ENCODE data around the gene APOL2.
A peak's percentile ranks its signal among the peaks of the same experiment; 100 is the strongest.

APOL2 gene

GRCh38 chr22:36238373-36239149, 766 bp downstream of the APOL2 start:
- no peaks in the 10 kb centered on the region for H3K27me3 ChIP-seq (replicated peaks; ENCODE audit: insufficient read depth, low read length)
- 0 out of 2 replicates have a peak, but pooled peaks cover 9% of the 10 kb centered on the region for H3K36me3 ChIP-seq (replicated peaks; ENCODE audit: insufficient read depth, low read length)
- peaks cover 59% of the 10 kb centered on the region for H3K79me2 ChIP-seq (ENCODE audit: low read length)
- H3F3A ChIP-seq (ENCODE audit: insufficient read depth, low read length) = peaks cover 10% of the 10 kb centered on the region
- TF ChIP-seq EZH2 (optimal IDR thresholded peaks at IDR 0.05; ENCODE audit: low read depth, low read length) (no peak), CTCF (IDR thresholded peaks at IDR 0.05; ENCODE audit: low read length) (no peak), EZH2phosphoT487 (IDR thresholded peaks at IDR 0.05; ENCODE audit: low read length) (no peak)
- peaks cover 28% of the 10 kb centered on the region for H3K4me1 ChIP-seq (ENCODE audit: low read length)
- DNase-seq = peak; percentile 22
- H3K4me3 ChIP-seq (ENCODE audit: low read length) = peak overlapping the region; percentile 93
- H3K4me2 ChIP-seq (ENCODE audit: low read depth, low read length) = peak overlapping the region; percentile 70
- no peaks in the 10 kb centered on the region for H3K9me3 ChIP-seq (replicated peaks; ENCODE audit: insufficient read depth, low read length)
- H2AFZ ChIP-seq (ENCODE audit: low read length) = no peak overlapping the region
- H3K27ac ChIP-seq (ENCODE audit: low read length) = peak overlapping the region; percentile 79
- no peaks in the 10 kb centered on the region for H4K20me1 ChIP-seq (ENCODE audit: insufficient read depth, low read length)
- no peaks in the 10 kb centered on the region for H3K9me2 ChIP-seq (replicated peaks; ENCODE audit: insufficient read depth, low read length)
- H3K9ac ChIP-seq (ENCODE audit: low read length) = peak overlapping the region; percentile 69

DNA sequence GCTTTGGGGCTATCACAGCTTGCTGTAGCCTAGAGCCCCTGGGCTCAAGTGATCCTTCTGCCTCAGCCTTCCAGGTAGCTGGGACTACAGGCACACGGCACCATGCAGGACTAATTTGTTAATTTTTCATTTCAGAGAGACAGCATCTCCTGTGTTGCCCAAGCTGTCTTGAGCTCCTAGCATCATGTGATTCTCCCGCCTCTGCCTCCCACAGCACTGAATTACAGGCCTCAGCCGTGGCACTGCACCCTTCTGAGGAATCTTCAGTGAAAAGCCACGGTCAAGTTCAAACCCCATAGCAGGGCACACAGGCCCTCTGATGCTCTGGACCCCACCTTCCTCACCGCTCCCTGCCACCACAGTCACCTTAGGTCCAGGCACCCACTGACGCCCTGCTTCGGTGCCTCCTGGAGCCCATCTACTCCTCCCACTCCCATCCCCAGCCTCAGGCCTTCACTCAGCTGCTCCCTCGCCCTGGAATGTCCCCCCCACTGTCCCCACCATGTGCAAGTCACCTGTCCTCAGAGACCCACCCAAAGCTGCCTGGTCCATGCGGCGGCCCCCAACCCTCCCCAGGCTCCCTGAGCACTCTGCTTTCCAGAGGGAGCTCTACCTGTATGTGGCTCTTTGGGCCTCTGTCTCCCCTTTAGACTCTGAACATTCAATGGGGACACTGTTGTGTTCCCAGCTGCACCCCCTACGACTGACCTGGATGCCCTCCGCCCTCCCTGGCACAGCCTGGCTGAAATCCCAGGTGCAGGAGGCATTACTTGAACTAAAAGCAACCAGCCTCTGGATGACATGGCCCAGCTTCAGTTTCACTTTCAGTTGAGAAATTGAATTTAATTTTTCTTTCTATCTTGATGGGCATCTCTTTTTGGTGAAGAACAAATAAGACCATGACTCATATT, 1.6 kb downstream of the APOL2 start:
- TF ChIP-seq EZH2 (optimal IDR thresholded peaks at IDR 0.05; ENCODE audit: low read depth, low read length) (no peak), EZH2phosphoT487 (IDR thresholded peaks at IDR 0.05; ENCODE audit: low read length) (no peak), CTCF (IDR thresholded peaks at IDR 0.05; ENCODE audit: low read length) (no peak)
- H3K4me3 ChIP-seq (ENCODE audit: low read length) = peak overlapping the region; percentile 93
- H3K27me3 ChIP-seq (replicated peaks; ENCODE audit: insufficient read depth, low read length) = no peaks in the 10 kb centered on the region
- DNase-seq = peak; percentile 60
- no peaks in the 10 kb centered on the region for H4K20me1 ChIP-seq (ENCODE audit: insufficient read depth, low read length)
- H3K27ac ChIP-seq (ENCODE audit: low read length) = peak overlapping the region; percentile 79; the same call in 1 of the 2 replicates
- H3K36me3 ChIP-seq (replicated peaks; ENCODE audit: insufficient read depth, low read length) = 0 out of 2 replicates have a peak, but pooled peaks cover 9% of the 10 kb centered on the region
- H3K79me2 ChIP-seq (ENCODE audit: low read length) = peaks cover 66% of the 10 kb centered on the region
- H2AFZ ChIP-seq (ENCODE audit: low read length) = no peak overlapping the region
- H3F3A ChIP-seq (ENCODE audit: insufficient read depth, low read length) = peaks cover 10% of the 10 kb centered on the region
- H3K9ac ChIP-seq (ENCODE audit: low read length) = peak overlapping the region; percentile 69; the same call in 1 of the 2 replicates
- H3K9me2 ChIP-seq (replicated peaks; ENCODE audit: insufficient read depth, low read length) = no peaks in the 10 kb centered on the region
- no peaks in the 10 kb centered on the region for H3K9me3 ChIP-seq (replicated peaks; ENCODE audit: insufficient read depth, low read length)
- peak overlapping the region; percentile 70 for H3K4me2 ChIP-seq (ENCODE audit: low read depth, low read length)
- H3K4me1 ChIP-seq (ENCODE audit: low read length) = peaks cover 25% of the 10 kb centered on the region

GRCh38 chr22:36236388-36237319, 2.7 kb downstream of the APOL2 start:
- Histone ChIP-seq H3K9me3 (replicated peaks; ENCODE audit: insufficient read depth, low read length) (no peaks in the 10 kb centered on the region), H3K36me3 (replicated peaks; ENCODE audit: insufficient read depth, low read length) (0 out of 2 replicates have a peak, but pooled peaks cover 9% of the 10 kb centered on the region), H3K4me3 (ENCODE audit: low read length) (peak overlapping the region; percentile 93; the same call in 1 of the 2 replicates), H3K9me2 (replicated peaks; ENCODE audit: insufficient read depth, low read length) (no peaks in the 10 kb centered on the region), H3K4me1 (ENCODE audit: low read length) (peaks cover 25% of the 10 kb centered on the region), H3K4me2 (ENCODE audit: low read depth, low read length) (peak overlapping the region; percentile 70), H4K20me1 (ENCODE audit: insufficient read depth, low read length) (no peaks in the 10 kb centered on the region), H3K9ac (ENCODE audit: low read length) (peak overlapping the region; percentile 69; the same call in 1 of the 2 replicates), H3F3A (ENCODE audit: insufficient read depth, low read length) (peaks cover 10% of the 10 kb centered on the region), H3K27me3 (replicated peaks; ENCODE audit: insufficient read depth, low read length) (no peaks in the 10 kb centered on the region), H2AFZ (ENCODE audit: low read length) (no peak overlapping the region), H3K27ac (ENCODE audit: low read length) (no peak overlapping the region), H3K79me2 (ENCODE audit: low read length) (peaks cover 66% of the 10 kb centered on the region)
- TF ChIP-seq CTCF (IDR thresholded peaks at IDR 0.05; ENCODE audit: low read length) (no peak), EZH2 (optimal IDR thresholded peaks at IDR 0.05; ENCODE audit: low read depth, low read length) (no peak), EZH2phosphoT487 (IDR thresholded peaks at IDR 0.05; ENCODE audit: low read length) (no peak)
- no peak for DNase-seq
